GM10847 (cell line): Measurements from ENCODE around the gene FARP1.

Experiments used
- POLR2A ChIP-seq: IDR thresholded peaks from 2 replicates; pipeline ENCODE4 v1.6.1; 2011; ENCODE audit not compliant: insufficient read length; ENCODE audit errors: extremely low read depth

Gene FARP1

GRCh38 chr13:98504029-98504351, 361.1 kb downstream of the FARP1 start:
- TF ChIP-seq POLR2A, result no peak

GRCh38 chr13:98504371-98504963, 361.6 kb downstream of the FARP1 start:
- no peak for TF ChIP-seq POLR2A
